Skin of body (tissue), 2 donors: ENCODE measurements around the gene GOLGA6C. TPM values are rescaled to one million over a fixed set of nuclear protein-coding genes. Genes with fewer than 3 reads are reported as not detected.
"Not testable (repeated sequence)": the region's sequence is repeated elsewhere in the genome, so short reads cannot be mapped to it uniquely, and the experiment has no call there.

Source experiments
- DNase-seq: peaks from one replicate; lab custom pipeline; 2025; lab: John Stamatoyannopoulos, UW
- total RNA-seq: library from RNA; depleted of rRNA; stranded (reverse); fragments of >200 nt; gene quantifications from one replicate; pipeline ENCODE4 v1.2.3, GENCODE V29; 2014

The GOLGA6C gene
- total RNA-seq, 1 donor from 2014 or later = not detected

GRCh38 chr15:75227112-75227511 is 31.0 kb upstream of the GOLGA6C start:
- not testable (repeated sequence) for DNase-seq

- no peak for DNase-seq
Observed at GRCh38 chr15:75227663-75228280, 30.4 kb upstream of the GOLGA6C start.

DNA sequence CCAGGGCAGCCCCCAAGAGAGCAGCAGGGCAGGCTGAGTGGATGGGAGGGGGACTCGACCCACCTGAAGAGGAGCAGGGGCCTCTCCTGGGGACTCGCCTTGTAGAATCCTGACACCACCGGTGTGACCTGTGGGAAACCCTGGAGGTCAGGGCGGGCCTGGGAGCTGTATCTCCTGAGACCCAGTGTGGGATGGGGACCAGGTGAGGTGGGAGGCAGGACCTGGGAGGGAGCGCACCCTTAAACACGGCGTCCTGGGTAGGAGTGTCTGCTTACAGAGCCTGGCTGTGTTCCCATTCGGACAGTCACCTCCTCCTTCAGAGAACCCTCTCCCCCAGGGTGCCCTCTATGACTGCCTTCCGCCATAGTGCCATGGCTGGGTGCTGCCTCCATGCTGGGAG is 29.3 kb upstream of the GOLGA6C start:
- DNase-seq = no peak

DNA sequence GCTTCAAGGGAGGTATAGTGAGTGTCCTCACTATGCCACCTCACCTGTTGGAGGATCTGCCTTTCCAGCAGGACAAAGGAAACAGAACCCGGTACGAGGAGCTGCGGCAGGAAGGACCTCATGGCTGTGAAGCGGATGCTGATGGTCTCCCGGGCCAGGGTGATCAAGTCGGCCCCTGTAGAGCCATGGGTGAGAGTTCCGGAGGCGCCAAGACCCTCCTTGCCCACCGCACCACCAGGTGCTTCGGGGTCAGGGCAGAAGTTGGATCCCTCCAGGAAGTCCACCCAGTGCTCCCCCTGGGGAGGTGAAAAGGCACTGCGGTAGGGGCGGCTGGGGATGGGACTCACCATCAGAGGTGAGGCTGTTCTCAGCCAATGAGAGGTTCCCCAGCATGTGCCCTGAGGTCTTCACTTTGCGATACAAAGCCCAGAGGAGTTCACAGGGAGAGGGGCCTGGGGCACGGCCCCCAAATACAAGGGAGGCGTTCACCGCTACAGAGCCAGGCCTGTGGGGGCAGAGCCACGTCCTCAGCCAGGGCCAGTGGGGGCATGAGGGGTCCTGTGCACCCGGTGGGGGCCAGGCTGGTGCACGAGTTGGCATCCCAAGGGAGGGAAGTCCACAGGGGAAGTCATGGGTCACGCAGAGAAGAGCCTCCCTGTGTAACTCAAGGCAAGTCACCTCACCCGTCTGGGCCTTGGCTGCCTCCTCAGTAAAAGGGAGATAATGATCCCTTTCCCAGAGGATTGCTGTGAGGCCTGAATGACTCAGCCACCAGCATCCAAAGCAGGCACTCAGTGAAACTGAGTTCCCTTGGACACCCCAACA is 28.7 kb upstream of the GOLGA6C start:
- no peak for DNase-seq

DNA sequence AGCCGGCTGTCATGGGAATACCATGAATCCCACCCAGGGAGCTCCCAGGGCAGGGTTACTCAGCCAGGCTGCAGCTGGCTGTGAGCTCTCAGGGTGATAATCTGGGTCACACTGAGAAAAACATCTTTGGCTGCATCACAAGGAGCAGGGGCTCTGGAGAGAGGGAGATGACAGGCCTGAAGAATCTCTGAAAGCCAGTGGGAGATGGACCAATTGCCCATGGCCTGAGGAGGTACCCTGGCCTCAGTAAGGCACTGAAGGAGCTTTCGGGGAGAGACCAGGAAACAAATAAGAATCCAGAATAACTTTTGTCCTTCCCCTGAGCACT is 28.2 kb upstream of the GOLGA6C start:
- no peak for DNase-seq

DNA sequence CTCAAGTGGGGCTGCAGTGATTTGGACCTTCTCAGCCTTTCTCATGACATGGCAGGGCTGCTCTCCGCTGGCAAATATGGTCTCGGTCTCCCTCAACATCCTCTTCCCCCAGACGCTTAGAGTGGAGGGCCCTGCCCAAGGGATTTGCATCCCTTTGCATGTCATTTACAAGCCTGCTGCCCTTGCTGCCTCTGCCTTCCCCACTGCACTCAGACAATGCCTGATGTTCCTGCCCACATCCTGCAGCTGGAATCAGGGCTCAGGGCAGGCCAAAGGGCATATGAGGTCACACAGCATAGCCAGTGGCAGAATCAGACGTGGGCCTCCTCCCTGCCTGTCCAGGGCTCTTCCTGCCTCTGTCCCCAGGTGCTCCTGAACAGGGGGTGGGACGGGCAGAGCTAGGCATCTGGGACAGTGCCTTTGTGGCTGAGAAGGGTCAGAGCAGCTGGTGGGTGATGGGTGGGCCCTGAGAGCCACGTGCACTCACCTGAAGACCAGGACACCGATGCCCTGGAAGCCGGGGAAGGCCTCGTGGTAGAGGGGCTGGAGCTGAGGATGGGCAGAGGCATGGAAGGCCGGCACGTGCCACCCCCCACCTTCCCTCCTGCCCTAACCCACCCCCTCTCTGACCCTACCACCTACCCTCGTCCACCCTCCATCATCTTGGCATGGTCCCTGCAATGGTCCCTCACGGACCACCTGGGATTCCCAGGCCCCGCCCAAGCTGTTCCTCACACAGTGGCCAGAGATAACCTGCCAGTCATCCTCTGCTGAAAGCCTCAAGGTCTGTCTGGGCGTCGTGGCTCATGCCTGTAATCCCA is 27.4 kb upstream of the GOLGA6C start:
- DNase-seq = no peak

- no peak for DNase-seq
Observed at GRCh38 chr15:75231836-75232235, 26.3 kb upstream of the GOLGA6C start.

- no peak for DNase-seq
Observed at GRCh38 chr15:75232252-75232813, 25.8 kb upstream of the GOLGA6C start.

DNA sequence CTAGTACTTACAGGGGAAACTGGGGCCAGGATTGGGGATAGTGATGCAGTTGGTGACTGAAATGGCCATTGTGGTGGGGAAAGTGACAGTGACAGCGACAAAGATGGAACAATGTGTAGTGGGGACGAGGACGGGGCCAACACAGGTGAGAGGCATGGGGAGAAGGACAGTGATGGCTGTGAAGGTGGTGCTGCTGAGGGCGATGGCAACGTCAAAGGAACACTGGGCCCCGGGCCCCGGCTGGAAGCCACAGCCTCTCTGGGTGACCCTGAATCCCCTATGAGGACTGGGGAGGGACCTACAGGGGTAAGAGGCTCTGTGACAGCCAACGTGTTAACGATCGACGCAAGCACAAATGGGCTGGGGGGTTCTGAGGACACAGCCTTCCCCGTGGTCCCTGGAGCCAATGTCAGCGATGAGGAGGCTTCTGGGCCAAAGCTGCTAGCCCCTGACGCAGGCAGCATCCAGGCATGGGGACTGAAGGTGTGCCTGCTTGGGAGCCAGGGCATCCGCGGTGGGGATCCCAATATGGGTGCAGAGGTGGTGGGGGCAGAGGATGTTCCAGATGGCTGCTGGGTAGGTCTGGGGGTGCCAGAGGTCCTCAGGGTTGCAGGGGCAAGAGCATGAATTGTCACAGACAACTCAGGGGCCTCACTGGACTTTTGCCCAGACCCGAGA is 25.2 kb upstream of the GOLGA6C start:
- no peak for DNase-seq

DNA sequence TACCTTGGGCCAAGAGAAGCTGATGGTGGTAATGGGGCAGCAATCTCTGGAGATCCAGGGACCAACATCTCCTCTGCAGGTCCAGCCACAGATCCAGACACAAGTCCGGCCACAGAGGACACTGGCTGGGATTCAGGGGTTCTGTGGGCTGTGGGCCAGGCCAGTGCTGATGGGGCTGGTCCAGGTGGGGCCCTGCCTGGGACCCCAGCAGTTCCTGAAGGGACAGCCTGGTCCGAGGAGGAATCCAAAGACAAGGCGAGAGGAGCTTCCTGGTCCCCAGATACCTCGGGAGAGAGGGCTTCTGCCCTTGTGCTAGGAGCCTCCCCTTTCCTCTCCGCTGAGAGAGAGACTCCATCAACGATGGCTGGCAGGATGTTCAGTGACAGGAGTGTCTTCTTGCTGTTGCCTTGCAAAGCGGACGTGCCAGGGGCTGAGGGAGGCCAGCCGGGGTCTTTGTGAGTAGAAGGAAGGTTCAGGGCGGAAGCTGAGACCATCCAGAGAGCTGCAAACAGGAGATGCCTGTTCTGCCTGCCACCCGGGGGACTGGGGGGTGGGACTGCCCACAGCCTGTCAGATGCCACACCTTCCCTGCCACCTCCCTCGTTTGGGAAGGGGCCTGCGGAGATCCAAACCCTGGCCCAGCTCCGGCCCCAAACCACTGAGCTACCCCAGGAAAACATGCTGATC is 24.5 kb upstream of the GOLGA6C start:
- DNase-seq = no peak

DNA sequence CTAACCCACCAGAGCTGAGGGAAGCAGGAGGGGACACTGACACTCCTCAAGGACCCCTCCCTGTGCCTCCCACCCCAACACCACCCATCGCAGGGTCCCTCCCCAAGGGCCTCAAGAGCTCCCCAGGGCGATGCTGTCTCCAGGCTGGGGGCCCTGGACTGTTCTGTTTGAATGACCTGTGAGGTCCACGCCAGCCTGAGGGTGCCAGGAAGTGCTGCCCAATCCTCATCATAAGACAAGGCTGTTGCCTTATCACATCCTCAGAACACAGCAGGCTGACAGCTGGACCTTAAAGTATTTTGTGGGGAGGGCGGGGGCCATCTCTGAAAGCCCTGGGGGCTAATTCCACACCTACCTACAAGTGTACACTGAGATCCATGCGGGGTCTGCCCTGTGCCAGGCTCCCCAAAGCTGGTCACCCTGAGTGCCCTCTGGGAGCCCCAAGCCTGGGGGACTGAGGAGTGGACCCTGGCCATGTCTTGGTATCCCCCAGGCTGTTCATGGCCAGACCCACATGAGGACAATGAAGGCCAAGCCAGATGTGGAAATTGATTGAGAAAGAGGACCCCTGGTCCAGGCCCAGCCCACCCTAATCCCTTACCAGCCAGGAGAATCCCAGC is 23.8 kb upstream of the GOLGA6C start:
- no peak for DNase-seq

- DNase-seq = no peak
Observed at GRCh38 chr15:75235051-75235673, 23.0 kb upstream of the GOLGA6C start.

DNA sequence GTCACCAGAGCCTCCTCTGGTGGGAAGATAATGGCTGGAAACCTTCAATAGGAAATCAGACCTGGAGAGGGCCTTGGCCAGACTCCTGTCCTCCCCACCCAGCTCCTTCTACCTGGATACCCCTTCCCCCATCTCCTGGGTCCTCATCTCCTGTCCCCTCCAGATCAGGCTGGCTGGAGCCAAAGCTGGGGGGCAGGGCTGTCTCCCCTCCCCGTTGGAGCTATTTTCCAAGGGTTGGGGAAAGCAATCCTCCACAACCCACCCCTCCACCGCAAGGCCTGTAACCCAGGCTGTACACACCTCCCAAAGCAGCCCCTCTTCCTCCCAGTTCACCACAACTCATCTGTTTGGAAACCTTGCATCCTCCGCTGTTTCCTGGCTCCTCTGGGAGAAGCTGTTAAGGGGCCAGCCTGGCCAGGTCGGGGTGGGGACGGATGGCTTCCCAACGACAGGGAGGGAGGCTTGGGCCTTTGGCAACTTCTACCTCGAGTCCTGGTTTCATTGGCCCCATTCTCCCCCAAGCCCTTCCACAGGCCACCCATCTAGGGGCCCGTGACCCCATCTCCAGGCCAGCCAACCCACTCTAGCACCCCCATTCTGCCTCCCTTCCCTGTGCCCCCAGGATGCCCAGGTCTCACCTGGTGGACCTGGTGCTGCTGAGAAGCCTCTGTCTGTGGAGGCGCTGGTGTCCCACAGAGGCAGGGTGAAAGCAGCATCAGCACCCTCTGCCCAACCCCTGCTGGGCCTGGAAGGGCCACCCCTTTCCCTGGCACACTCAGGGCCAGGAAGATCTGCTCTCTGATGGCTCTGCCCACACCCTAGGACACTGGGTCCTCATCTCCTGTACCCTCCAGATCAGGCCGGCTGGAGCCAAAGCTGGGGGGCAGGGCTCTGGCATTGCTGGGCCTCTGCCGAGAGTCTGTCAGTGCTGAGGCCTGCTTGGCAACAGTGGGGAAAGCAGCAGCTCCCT is 22.1 kb upstream of the GOLGA6C start:
- no peak for DNase-seq

DNA sequence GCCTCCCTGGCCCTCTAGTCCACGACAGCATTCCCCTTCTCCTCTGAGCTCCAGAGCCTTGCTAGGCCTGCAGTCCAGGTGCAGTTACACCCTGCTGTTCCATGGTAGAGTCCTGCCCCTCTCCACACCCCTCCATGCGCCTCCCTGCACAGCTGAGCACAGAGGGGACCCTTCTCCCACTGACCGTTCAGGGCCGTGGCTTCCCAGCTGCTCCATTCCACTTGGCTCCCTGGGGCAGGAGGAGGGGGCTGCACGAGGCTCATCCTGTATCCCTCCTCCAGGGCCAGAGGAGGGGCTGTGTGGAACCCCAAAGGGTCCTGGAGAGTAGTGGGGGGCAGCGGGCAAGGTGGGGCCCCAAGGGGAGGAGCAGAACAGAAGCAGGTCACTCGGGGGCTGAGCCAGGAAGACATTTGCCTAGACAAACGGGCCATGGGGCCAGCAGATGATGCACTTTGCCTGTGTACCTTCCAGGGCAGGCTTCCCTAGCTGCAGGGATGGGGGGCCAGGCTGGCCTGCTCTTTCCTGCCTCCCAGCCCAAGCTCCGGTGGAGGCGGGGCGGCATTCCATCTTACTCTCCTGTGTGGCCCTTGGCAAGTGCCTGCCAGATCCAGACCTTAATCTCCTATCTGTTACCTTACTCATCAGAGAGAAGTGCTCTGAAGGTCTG is 20.7 kb upstream of the GOLGA6C start:
- no peak for DNase-seq

DNA sequence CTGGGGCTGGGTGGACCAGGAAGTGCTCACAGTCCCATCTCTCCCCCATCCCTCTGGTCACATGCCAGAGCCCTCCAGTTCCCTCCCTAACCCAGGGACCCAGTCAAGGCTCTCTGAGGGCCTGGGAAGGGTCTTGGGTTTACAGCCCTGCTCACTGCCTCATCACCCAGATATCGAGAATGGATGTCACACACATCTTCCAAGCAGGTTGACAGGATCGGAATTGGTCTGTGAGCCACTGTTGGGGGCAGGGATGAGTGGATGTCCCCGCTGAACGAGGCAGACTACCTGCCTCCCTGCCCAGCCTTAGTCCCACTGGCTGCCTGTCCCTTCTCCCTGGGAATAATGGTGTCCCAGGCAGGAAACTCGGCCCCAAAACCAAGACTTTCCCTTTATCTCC is 20.0 kb upstream of the GOLGA6C start:
- no peak for DNase-seq

DNA sequence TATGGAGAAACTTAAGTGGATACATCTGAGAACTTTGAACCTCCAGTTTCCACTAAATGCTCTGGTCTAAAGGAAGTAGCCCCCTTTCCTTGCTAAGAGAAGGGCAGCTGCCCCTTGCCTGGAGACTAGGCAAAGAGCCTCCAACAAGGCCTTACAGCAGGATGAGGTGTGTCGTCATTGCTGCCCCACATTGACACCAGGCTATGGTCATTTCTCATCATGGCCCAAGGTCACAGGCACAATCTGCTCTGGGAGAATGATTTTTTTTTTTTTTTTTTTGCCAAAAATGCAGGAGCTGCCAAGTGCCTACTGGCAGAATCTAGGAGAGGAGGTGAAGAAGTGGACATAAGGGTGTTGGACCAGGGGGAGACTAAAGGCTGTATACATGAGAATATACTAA is 12.4 kb upstream of the GOLGA6C start:
- DNase-seq = not testable (repeated sequence)

GRCh38 chr15:75248991-75249390 is 9.1 kb upstream of the GOLGA6C start:
- not testable (repeated sequence) for DNase-seq

DNA sequence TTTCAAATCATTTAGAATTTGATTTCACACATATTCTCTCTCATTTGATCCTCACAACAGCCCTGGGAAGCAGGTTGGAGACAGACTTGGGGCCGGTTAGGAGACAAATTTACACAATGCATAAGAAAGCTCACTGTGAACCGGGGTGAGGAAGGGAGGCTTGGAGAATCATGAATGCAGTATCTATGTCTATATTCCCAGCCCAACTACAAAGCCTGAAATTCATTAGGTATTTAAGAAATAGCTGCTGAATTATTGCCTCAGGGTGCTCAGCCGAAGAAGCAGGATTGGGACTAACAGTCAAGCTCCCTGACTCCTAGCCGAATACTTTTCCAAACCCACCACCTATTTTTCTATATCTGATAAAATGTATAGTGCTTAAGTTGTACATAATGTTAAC is 8.4 kb upstream of the GOLGA6C start:
- DNase-seq = no peak
